IMR-90 (cell line): Measurements from ENCODE around the gene KCNAB3. TPM values are rescaled to one million over a fixed set of nuclear protein-coding genes. Genes with fewer than 3 reads are reported as not detected.

Experiments
- ATAC-seq: fragments of 200-7000 bp; cut with Tn5 transposase; 2 replicates; pipeline ENCODE4 v1.9.1; 2020; ENCODE audit warnings: low read depth, mild to moderate bottlenecking, moderate library complexity
- BruUV-seq: library from RNA; stranded (reverse); fragments of 400-500 nt; replicated peaks from 2 replicates; lab custom pipeline; 2021; lab: Mats Ljungman, UMichigan
- CTCF ChIA-PET: fragments of 300-600 bp; formaldehyde crosslinking; extraction: SDS; loops from one replicate; lab custom pipeline; 2021; ENCODE audit warnings: antibody characterized with exemption; lab: Yijun Ruan, JAX
- POLR2A ChIA-PET: fragments of 300-600 bp; sonication (Branson Sonifier 250); formaldehyde crosslinking; loops from one replicate; lab custom pipeline; 2022; ENCODE audit warnings: antibody characterized with exemption; ENCODE audit not compliant: unreplicated experiment; lab: Charles Lee
- DNase-seq: peaks from one replicate; pipeline ENCODE4 v3.0.0; 2013
- H2AFZ ChIP-seq: replicated peaks from 2 replicates; pipeline ENCODE3; 2013; ENCODE audit warnings: low read length, mild to moderate bottlenecking; ENCODE audit not compliant: poor library complexity
- H2AK5ac ChIP-seq: 2 replicates; pipeline ENCODE4 v1.6.1; 2013; ENCODE audit warnings: low read depth, low read length, inconsistent platforms
- H2AK9ac ChIP-seq: replicated peaks from 2 replicates; pipeline ENCODE3; 2013; ENCODE audit warnings: mild to moderate bottlenecking, low read depth, low read length, moderate library complexity; ENCODE audit not compliant: poor library complexity
- H2BK120ac ChIP-seq: 2 replicates; pipeline ENCODE4 v1.6.1; 2013; ENCODE audit warnings: low read depth, low read length, inconsistent platforms
- H2BK15ac ChIP-seq: 3 replicates; pipeline ENCODE4 v1.6.1; 2013; ENCODE audit warnings: low read depth, low read length, inconsistent platforms
- H2BK20ac ChIP-seq: 2 replicates; pipeline ENCODE4 v1.6.1; 2013; ENCODE audit warnings: low read depth, mild to moderate bottlenecking, inconsistent platforms, low read length, moderate library complexity
- H2BK5ac ChIP-seq: 2 replicates; pipeline ENCODE4 v1.6.1; 2013; ENCODE audit warnings: mild to moderate bottlenecking, low read depth, low read length, inconsistent platforms; ENCODE audit not compliant: poor library complexity, severe bottlenecking
- H3K14ac ChIP-seq: replicated peaks from 2 replicates; pipeline ENCODE4 v1.6.1; 2013; ENCODE audit warnings: low read depth, low read length, inconsistent platforms
- H3K18ac ChIP-seq: 2 replicates; pipeline ENCODE4 v1.6.1; 2013; ENCODE audit warnings: low read depth, low read length, control low read depth
- H3K23ac ChIP-seq: 2 replicates; pipeline ENCODE4 v1.6.1; 2013; ENCODE audit warnings: low read depth, low read length, inconsistent platforms
- H3K27ac ChIP-seq: 2 replicates; pipeline ENCODE4 v1.5.1; 2013; ENCODE audit warnings: mild to moderate bottlenecking, control low read depth, low read length; ENCODE audit not compliant: insufficient read depth
- H3K27me3 ChIP-seq: 2 replicates; pipeline ENCODE4 v1.6.1; 2013; ENCODE audit warnings: low read length; ENCODE audit not compliant: control insufficient read depth, insufficient read depth
- H3K36me3 ChIP-seq: 2 replicates; pipeline ENCODE4 v1.6.1; 2013; ENCODE audit warnings: low read length, mixed read lengths; ENCODE audit not compliant: control insufficient read depth, insufficient read depth
- H3K4ac ChIP-seq: 2 replicates; pipeline ENCODE4 v1.6.1; 2013; ENCODE audit warnings: low read depth, low read length, inconsistent platforms
- H3K4me1 ChIP-seq: 2 replicates; pipeline ENCODE4 v1.6.1; 2013; ENCODE audit warnings: low read length, mixed read lengths; ENCODE audit not compliant: control insufficient read depth, insufficient read depth
- H3K4me2 ChIP-seq: 2 replicates; pipeline ENCODE4 v1.6.1; 2013; ENCODE audit warnings: low read depth, mild to moderate bottlenecking, control low read depth, low read length, moderate library complexity
- H3K4me3 ChIP-seq: 2 replicates; pipeline ENCODE4 v1.5.1; 2013; ENCODE audit warnings: low read depth, mild to moderate bottlenecking, control low read depth, low read length, moderate library complexity; ENCODE audit not compliant: insufficient read depth
- H3K56ac ChIP-seq: 2 replicates; pipeline ENCODE4 v1.6.1; 2013; ENCODE audit warnings: low read length, inconsistent platforms; ENCODE audit not compliant: insufficient read depth; ENCODE audit errors: extremely low read depth
- H3K79me1 ChIP-seq, 2 experiments: 2 replicates each; pipeline ENCODE4 v1.6.1; 2013; ENCODE audit warnings: low read length in 2 of 2, inconsistent platforms in 1 of 2, low read depth in 1 of 2
- H3K9ac ChIP-seq: 2 replicates; pipeline ENCODE4 v1.6.1; 2013; ENCODE audit warnings: low read depth, low read length, control low read depth
- H3K9me1 ChIP-seq: 2 replicates; pipeline ENCODE4 v1.6.1; 2013; ENCODE audit warnings: low read length, inconsistent platforms; ENCODE audit not compliant: insufficient read depth
- H3K9me3 ChIP-seq: 2 replicates; pipeline ENCODE4 v1.6.1; 2013; ENCODE audit warnings: low read length; ENCODE audit not compliant: control insufficient read depth, insufficient read depth
- H4K20me1 ChIP-seq: 2 replicates; pipeline ENCODE4 v1.6.1; 2013; ENCODE audit warnings: low read length, inconsistent platforms; ENCODE audit not compliant: insufficient read depth
- H4K5ac ChIP-seq: 2 replicates; pipeline ENCODE4 v1.6.1; 2013; ENCODE audit warnings: mild to moderate bottlenecking, low read depth, low read length, control low read depth
- H4K8ac ChIP-seq, 2 experiments: 2 replicates each; pipeline ENCODE4 v1.6.1; 2013; ENCODE audit warnings: low read depth in 2 of 2, low read length in 2 of 2, control low read depth in 1 of 2, inconsistent platforms in 1 of 2
- H4K91ac ChIP-seq: 2 replicates; pipeline ENCODE4 v1.6.1; 2013; ENCODE audit warnings: low read depth, low read length, inconsistent platforms; ENCODE audit not compliant: insufficient read depth
- BHLHE40 ChIP-seq: fragments of 150-350 bp; IDR thresholded peaks from 2 replicates; pipeline ENCODE4 v1.6.1; 2016; ENCODE audit warnings: mild to moderate bottlenecking, low read depth, low read length
- CEBPB ChIP-seq: IDR thresholded peaks from 2 replicates; pipeline ENCODE4 v1.6.1; 2012; ENCODE audit warnings: low read depth, low read length, improper control_type of control experiment
- CHD1 ChIP-seq: IDR thresholded peaks from 2 replicates; pipeline ENCODE4 v1.6.1; 2012; ENCODE audit warnings: low read depth, low read length, improper control_type of control experiment
- FOS ChIP-seq: fragments of 150-350 bp; IDR thresholded peaks from 2 replicates; pipeline ENCODE4 v1.6.1; 2016; ENCODE audit warnings: low read depth, low read length
- MAFK ChIP-seq: IDR thresholded peaks from 2 replicates; pipeline ENCODE4 v1.6.1; 2012; ENCODE audit warnings: low read depth, low read length, improper control_type of control experiment
- MAZ ChIP-seq: IDR thresholded peaks from 2 replicates; pipeline ENCODE4 v1.6.1; 2012; ENCODE audit warnings: low read depth, mild to moderate bottlenecking, low read length, improper control_type of control experiment, moderate library complexity, borderline replicate concordance
- MXI1 ChIP-seq: IDR thresholded peaks from 2 replicates; pipeline ENCODE4 v1.6.1; 2012; ENCODE audit warnings: low read depth, mild to moderate bottlenecking, low read length, moderate library complexity, borderline replicate concordance
- NFE2L2 ChIP-seq: fragments of 150-350 bp; IDR thresholded peaks from 2 replicates; pipeline ENCODE4 v1.6.1; 2016; ENCODE audit warnings: low read depth, mild to moderate bottlenecking, low read length
- POLR2A ChIP-seq: IDR thresholded peaks from 2 replicates; pipeline ENCODE4 v1.6.1; 2012; ENCODE audit warnings: mild to moderate bottlenecking, low read depth, low read length
- RAD21 ChIP-seq: IDR thresholded peaks from 2 replicates; pipeline ENCODE4 v1.6.1; 2012; ENCODE audit warnings: low read length, improper control_type of control experiment
- RCOR1 ChIP-seq: IDR thresholded peaks from 2 replicates; pipeline ENCODE4 v1.6.1; 2012; ENCODE audit warnings: mild to moderate bottlenecking, low read length, improper control_type of control experiment; ENCODE audit not compliant: insufficient replicate concordance
- RFX5 ChIP-seq: IDR thresholded peaks from 2 replicates; pipeline ENCODE4 v1.8.0; 2012; ENCODE audit warnings: low read depth, mild to moderate bottlenecking, low read length, moderate library complexity
- SMC3 ChIP-seq: fragments of 150-350 bp; IDR thresholded peaks from 2 replicates; pipeline ENCODE4 v1.6.1; 2016; ENCODE audit warnings: low read depth, mild to moderate bottlenecking, antibody characterized with exemption, low read length, moderate library complexity
- WGBS, 2 experiments: methylation state at CpG; one replicate each; pipeline versions ENCODE4 v1.1.5 to v1.1.7; 2013; ENCODE audit warnings: missing lambda C conversion rate in 2 of 2; ENCODE audit not compliant: insufficient read length in 1 of 2; ENCODE audit errors: extremely low coverage in 2 of 2; 5-methylcytosine and 5-hydroxymethylcytosine counted together
- dilution Hi-C: fragments of 300-500 bp; cut with HindIII; formaldehyde crosslinking; loops from one replicate; pipeline ENCODE4 v1.14.3; 2018; ENCODE audit warnings: low sequenced_read_pairs; ENCODE audit not compliant: unreplicated experiment
- in situ Hi-C: fragments of 300-500 bp; cut with MboI; formaldehyde crosslinking; loops from 3 replicates; pipeline ENCODE4 v1.14.3; 2019; ENCODE audit warnings: low sequenced_read_pairs, inconsistent platforms, mixed read lengths
- intact Hi-C: fragments of 100-400 bp; cut with micrococcal nuclease; formaldehyde crosslinking; loops from 2 replicates; pipeline ENCODE4 v1.10.0; 2022
- polyA plus RNA-seq, 3 experiments: library from polyadenylated mRNA; depleted of rRNA; stranded (reverse); fragments of >200 nt; gene quantifications; 2 replicates each; pipeline ENCODE4 v1.2.3, GENCODE V29; 2012; ENCODE audit warnings: low replicate concordance in 1 of 3
- total RNA-seq: library from RNA; depleted of rRNA; stranded (reverse); fragments of >200 nt; gene quantifications from 2 replicates; pipeline ENCODE4 v1.2.3, GENCODE V29; 2012
- TF ChIP-seq, protein P1 (sequence below): conservative IDR thresholded peaks from 2 replicates; pipeline ENCODE4 v1.5.1; 2012; ENCODE audit warnings: mild to moderate bottlenecking, low read depth, low read length, improper control_type of control experiment
- TF ChIP-seq, protein P2 (sequence below): fragments of 150-350 bp; IDR thresholded peaks from 2 replicates; pipeline ENCODE4 v1.6.1; 2016; ENCODE audit warnings: low read depth, mild to moderate bottlenecking, low read length, moderate library complexity, borderline replicate concordance
- TF ChIP-seq, protein P3 (sequence below): fragments of 150-350 bp; IDR thresholded peaks from 2 replicates; pipeline ENCODE4 v1.6.1; 2017; ENCODE audit warnings: mild to moderate bottlenecking, antibody characterized with exemption, low read length, low read depth

The KCNAB3 gene
- total and polyA plus RNA-seq, 2 of the 4 experiments (the other 2 are of a cell fraction), result 0.36 to 4.2 TPM

DNA sequence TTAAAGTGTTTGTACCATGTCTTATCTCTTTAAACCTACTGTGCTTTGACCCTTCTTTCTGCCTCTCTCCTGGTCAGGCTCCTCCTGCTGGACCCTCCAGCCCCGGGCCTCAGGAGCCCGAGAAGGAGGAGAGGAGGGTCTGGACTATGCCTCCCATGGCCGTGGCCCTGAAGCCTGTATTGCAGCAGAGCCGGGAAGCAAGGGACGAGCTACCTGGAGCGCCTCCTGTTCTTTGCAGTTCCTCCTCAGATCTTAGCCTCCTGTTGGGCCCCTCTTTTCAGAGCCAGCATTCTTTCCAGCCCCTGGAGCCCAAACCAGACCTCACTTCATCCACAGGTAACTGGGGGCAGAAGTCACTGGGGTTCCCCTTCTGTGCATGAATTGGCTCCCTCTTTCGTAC, 16.0 kb upstream of the KCNAB3 start:
- no peak overlapping the region for H2AK9ac ChIP-seq
- H3K4me2 ChIP-seq, result no peak overlapping the region
- no peak overlapping the region for H3K14ac ChIP-seq
- no peaks in the 10 kb centered on the region; a peak in 1 of 4 replicates for H3K79me1 ChIP-seq
- no peak for ATAC-seq
- TF ChIP-seq BHLHE40 (no peak), POLR2A (no peak), MAZ (no peak), SMC3 (no peak), RAD21 (no peak), MAFK (no peak), NFE2L2 (no peak), CEBPB (no peak), RCOR1 (no peak), CHD1 (no peak), FOS (no peak), RFX5 (no peak), MXI1 (no peak)
- TF ChIP-seq, protein P1, sequence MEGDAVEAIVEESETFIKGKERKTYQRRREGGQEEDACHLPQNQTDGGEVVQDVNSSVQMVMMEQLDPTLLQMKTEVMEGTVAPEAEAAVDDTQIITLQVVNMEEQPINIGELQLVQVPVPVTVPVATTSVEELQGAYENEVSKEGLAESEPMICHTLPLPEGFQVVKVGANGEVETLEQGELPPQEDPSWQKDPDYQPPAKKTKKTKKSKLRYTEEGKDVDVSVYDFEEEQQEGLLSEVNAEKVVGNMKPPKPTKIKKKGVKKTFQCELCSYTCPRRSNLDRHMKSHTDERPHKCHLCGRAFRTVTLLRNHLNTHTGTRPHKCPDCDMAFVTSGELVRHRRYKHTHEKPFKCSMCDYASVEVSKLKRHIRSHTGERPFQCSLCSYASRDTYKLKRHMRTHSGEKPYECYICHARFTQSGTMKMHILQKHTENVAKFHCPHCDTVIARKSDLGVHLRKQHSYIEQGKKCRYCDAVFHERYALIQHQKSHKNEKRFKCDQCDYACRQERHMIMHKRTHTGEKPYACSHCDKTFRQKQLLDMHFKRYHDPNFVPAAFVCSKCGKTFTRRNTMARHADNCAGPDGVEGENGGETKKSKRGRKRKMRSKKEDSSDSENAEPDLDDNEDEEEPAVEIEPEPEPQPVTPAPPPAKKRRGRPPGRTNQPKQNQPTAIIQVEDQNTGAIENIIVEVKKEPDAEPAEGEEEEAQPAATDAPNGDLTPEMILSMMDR, result no peak
- TF ChIP-seq, protein P2, sequence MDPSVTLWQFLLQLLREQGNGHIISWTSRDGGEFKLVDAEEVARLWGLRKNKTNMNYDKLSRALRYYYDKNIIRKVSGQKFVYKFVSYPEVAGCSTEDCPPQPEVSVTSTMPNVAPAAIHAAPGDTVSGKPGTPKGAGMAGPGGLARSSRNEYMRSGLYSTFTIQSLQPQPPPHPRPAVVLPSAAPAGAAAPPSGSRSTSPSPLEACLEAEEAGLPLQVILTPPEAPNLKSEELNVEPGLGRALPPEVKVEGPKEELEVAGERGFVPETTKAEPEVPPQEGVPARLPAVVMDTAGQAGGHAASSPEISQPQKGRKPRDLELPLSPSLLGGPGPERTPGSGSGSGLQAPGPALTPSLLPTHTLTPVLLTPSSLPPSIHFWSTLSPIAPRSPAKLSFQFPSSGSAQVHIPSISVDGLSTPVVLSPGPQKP, result no peak
- TF ChIP-seq, protein P3, sequence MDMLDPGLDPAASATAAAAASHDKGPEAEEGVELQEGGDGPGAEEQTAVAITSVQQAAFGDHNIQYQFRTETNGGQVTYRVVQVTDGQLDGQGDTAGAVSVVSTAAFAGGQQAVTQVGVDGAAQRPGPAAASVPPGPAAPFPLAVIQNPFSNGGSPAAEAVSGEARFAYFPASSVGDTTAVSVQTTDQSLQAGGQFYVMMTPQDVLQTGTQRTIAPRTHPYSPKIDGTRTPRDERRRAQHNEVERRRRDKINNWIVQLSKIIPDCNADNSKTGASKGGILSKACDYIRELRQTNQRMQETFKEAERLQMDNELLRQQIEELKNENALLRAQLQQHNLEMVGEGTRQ, result no peak
- H3K36me3 ChIP-seq, result peaks cover 58% of the 10 kb centered on the region
- no peak overlapping the region for H2AK5ac ChIP-seq
- H2BK120ac ChIP-seq, result no peak overlapping the region
- H3K23ac ChIP-seq, result no peak overlapping the region
- H2BK20ac ChIP-seq, result no peak overlapping the region
- H2BK5ac ChIP-seq, result no peak overlapping the region
- no peaks in the 10 kb centered on the region for H4K20me1 ChIP-seq
- no peak overlapping the region for H2BK15ac ChIP-seq
- ChIA-PET CTCF (no interaction called here), POLR2A (no interaction called here)
- intact Hi-C loops (no loop called here), in situ Hi-C loops (no loop called here), dilution Hi-C loops (no loop called here)
- H4K8ac ChIP-seq, result no peak overlapping the region
- no peak overlapping the region for H2AFZ ChIP-seq
- H3K27ac ChIP-seq, result no peak overlapping the region
- WGBS, 2 experiments, result 100% methylated on average over 4 of the region's 7 CpGs; no CpG with 5 or more reads in 1 of the 2 experiments
- H3K4me1 ChIP-seq, result no peaks in the 10 kb centered on the region
- no peak for DNase-seq
- H3K18ac ChIP-seq, result no peak overlapping the region
- H4K91ac ChIP-seq, result no peak overlapping the region
- H4K5ac ChIP-seq, result no peak overlapping the region
- no peaks in the 10 kb centered on the region for H3K9me1 ChIP-seq
- no peaks in the 10 kb centered on the region for H3K9me3 ChIP-seq
- no TSS peak for BruUV-seq
- no peaks in the 10 kb centered on the region for H3K27me3 ChIP-seq
- H3K56ac ChIP-seq, result no peak overlapping the region
- H3K4me3 ChIP-seq, result no peak overlapping the region
- H3K9ac ChIP-seq, result no peak overlapping the region
- H3K4ac ChIP-seq, result no peak overlapping the region
